B cell (primary cell): ENCODE results near the gene PLD3. TPM values are rescaled to one million over a fixed set of nuclear protein-coding genes. Genes with fewer than 3 reads are reported as not detected.

Source experiments
- ATAC-seq: fragments of 200-7000 bp; cut with Tn5 transposase; one replicate; pipeline ENCODE4 v1.10.0; 2021; ENCODE audit warnings: low read depth, mild to moderate bottlenecking, moderate number of reproducible peaks, moderate library complexity
- CTCF ChIA-PET: fragments of 350-600 bp; sonication (Branson Sonifier 250); formaldehyde crosslinking; loops from one replicate; lab custom pipeline; 2021; ENCODE audit warnings: antibody characterized with exemption, inconsistent platforms; lab: Charles Lee
- POLR2A ChIA-PET: fragments of 350-600 bp; sonication (Branson Sonifier 250); formaldehyde crosslinking; loops from one replicate; lab custom pipeline; 2021; ENCODE audit warnings: antibody characterized with exemption; lab: Charles Lee
- DNase-seq: peaks from one replicate; pipeline ENCODE4 v3.0.0; 2013
- H2AFZ ChIP-seq: 2 replicates; pipeline ENCODE4 v1.6.1; 2012; ENCODE audit warnings: mild to moderate bottlenecking, low read depth, low read length; ENCODE audit not compliant: insufficient read depth, poor library complexity, severe bottlenecking
- H3K27ac ChIP-seq, 2 donors: 1 replicate in 1 of 2; 2 replicates in 1 of 2; pipeline ENCODE4 v1.5.1; 2012 to 2013; ENCODE audit warnings: low read length in 2 of 2, mild to moderate bottlenecking in 2 of 2, moderate library complexity in 1 of 2
- H3K27me3 ChIP-seq, 4 experiments: fragments of 200-600 bp in 1 of 4; sonication (generic) in 1 of 4; replicated peaks in 1 of 4; 1 replicate in 2 of 4; 2 replicates in 2 of 4; pipeline versions ENCODE4 v1.6.1 to v1.7.0; 2013 to 2016; ENCODE audit warnings: low read length in 3 of 4, mild to moderate bottlenecking in 2 of 4, mixed read lengths in 1 of 4, moderate library complexity in 1 of 4; ENCODE audit not compliant: insufficient read depth in 4 of 4, control insufficient read depth in 3 of 4; ENCODE audit errors: control extremely low read depth in 1 of 4
- H3K36me3 ChIP-seq, 2 experiments: replicated peaks in 1 of 2; 1 replicate in 1 of 2; 2 replicates in 1 of 2; pipeline versions ENCODE4 v1.6.1 to v1.7.1; 2013; ENCODE audit warnings: low read length in 1 of 2; ENCODE audit not compliant: insufficient read depth in 2 of 2, control insufficient read depth in 1 of 2; ENCODE audit errors: control extremely low read depth in 1 of 2, extremely low read depth in 1 of 2
- H3K4me1 ChIP-seq, 2 donors: fragments of 200-600 bp in 1 of 2; sonication (generic) in 1 of 2; 1 replicate in 1 of 2; 2 replicates in 1 of 2; pipeline versions ENCODE4 v1.5.1 to v1.6.1; 2013 to 2017; ENCODE audit warnings: low read length in 2 of 2; ENCODE audit not compliant: control insufficient read depth in 2 of 2, insufficient read depth in 2 of 2
- H3K4me2 ChIP-seq: replicated peaks from 2 replicates; pipeline ENCODE3; 2012; ENCODE audit warnings: mild to moderate bottlenecking, low read depth, low read length; ENCODE audit not compliant: poor library complexity, severe bottlenecking
- H3K4me3 ChIP-seq, 5 experiments: fragments of 200-600 bp in 1 of 5; sonication (generic) in 1 of 5; 1 replicate in 3 of 5; 2 replicates in 2 of 5; pipeline versions ENCODE4 v1.5.1 to v1.7.0; 2011 to 2016; ENCODE audit warnings: low read length in 4 of 5, mild to moderate bottlenecking in 4 of 5, low read depth in 2 of 5, control low read depth in 1 of 5, moderate library complexity in 1 of 5; ENCODE audit not compliant: insufficient read depth in 1 of 5; ENCODE audit errors: control extremely low read depth in 1 of 5, extremely low read depth in 1 of 5
- H3K79me2 ChIP-seq: fragments of 200-600 bp; sonication (generic); one replicate; pipeline ENCODE4 v1.6.0; 2016; ENCODE audit warnings: low read length; ENCODE audit not compliant: control insufficient read depth, insufficient read depth
- H3K9ac ChIP-seq: fragments of 200-600 bp; sonication (generic); 2 replicates; pipeline ENCODE4 v1.6.1; 2017; ENCODE audit warnings: mild to moderate bottlenecking, low read length, moderate library complexity
- H3K9me3 ChIP-seq, 3 donors: one replicate each; pipeline versions ENCODE4 v1.6.1 to v1.7.1; 2013; ENCODE audit warnings: low read length in 2 of 3; ENCODE audit not compliant: control insufficient read depth in 2 of 3, insufficient read depth in 1 of 3; ENCODE audit errors: control extremely low read depth in 1 of 3
- H4K20me1 ChIP-seq: 2 replicates; pipeline ENCODE4 v1.6.0; 2012; ENCODE audit warnings: mild to moderate bottlenecking, low read length; ENCODE audit not compliant: insufficient read depth, control insufficient read depth, poor library complexity, severe bottlenecking
- H3K27ac Mint-ChIP-seq: one replicate; pipeline ENCODE4 v1.8.0; 2021; ENCODE audit warnings: mixed read lengths
- H3K27me3 Mint-ChIP-seq: one replicate; pipeline ENCODE4 v1.8.0; 2021; ENCODE audit warnings: mixed read lengths
- H3K4me1 Mint-ChIP-seq: one replicate; pipeline ENCODE4 v1.8.0; 2021; ENCODE audit warnings: mixed read lengths
- H3K4me3 Mint-ChIP-seq: one replicate; pipeline ENCODE4 v1.8.0; 2021; ENCODE audit warnings: mixed read lengths
- H3K9me3 Mint-ChIP-seq: one replicate; pipeline ENCODE4 v1.8.0; 2022; ENCODE audit warnings: mixed read lengths; ENCODE audit not compliant: insufficient read depth
- CTCF ChIP-seq: fragments of 200-600 bp; IDR thresholded peaks from one replicate; pipeline ENCODE4 v1.8.0; 2022; ENCODE audit warnings: antibody characterized with exemption, mild to moderate bottlenecking
- EZH2 ChIP-seq: IDR thresholded peaks from 2 replicates; pipeline ENCODE4 v1.6.1; 2012; ENCODE audit warnings: borderline replicate concordance, low read depth, mild to moderate bottlenecking, moderate library complexity, low read length; ENCODE audit not compliant: insufficient read depth, poor library complexity, severe bottlenecking
- WGBS: methylation state at CpG from one replicate; pipeline ENCODE4 v1.1.5; 2013; ENCODE audit warnings: missing lambda C conversion rate; ENCODE audit not compliant: insufficient coverage; 5-methylcytosine and 5-hydroxymethylcytosine counted together
- intact Hi-C: fragments of 100-400 bp; cut with micrococcal nuclease; formaldehyde crosslinking; loops from one replicate; pipeline ENCODE4 v1.10.0; 2022
- polyA plus RNA-seq: library from polyadenylated mRNA; depleted of rRNA; stranded (reverse); fragments of >200 nt; gene quantifications from 2 replicates; pipeline ENCODE4 v1.2.3, GENCODE V29; 2012
- total RNA-seq, 2 donors: library from RNA; stranded (reverse); fragments of 120-200 nt in 1 of 2; gene quantifications; 1 replicate in 1 of 2; 2 replicates in 1 of 2; pipeline versions ENCODE4 v1.2.3 to v1.2.4, GENCODE V29; 2013 to 2022

PLD3 gene
- total and polyA plus RNA-seq, 2 donors (not counting 1 experiment from before 2014, with no cell fraction given) = 61.7 to 153 TPM

- Histone ChIP-seq H3K27me3 (no peaks in the 10 kb centered on the region), H3K4me1 (no peaks in the 10 kb centered on the region), H3K9me3 (no peaks in the 10 kb centered on the region), H3K27ac (no peak overlapping the region), H3K4me3 (no peak overlapping the region), H3K79me2 (no peaks in the 10 kb centered on the region), H2AFZ (no peak overlapping the region), H3K4me2 (no peak overlapping the region), H3K36me3 (peaks cover 0 to 8% of the 10 kb centered on the region in 2 experiments), H3K9ac (no peak overlapping the region), H4K20me1 (no peaks in the 10 kb centered on the region)
- WGBS = 98% methylated on average over 19 of the region's 25 CpGs
- H3K9me3 Mint-ChIP-seq = no peaks in the 10 kb centered on the region
- TF ChIP-seq CTCF (no peak), EZH2 (no peak)
- intact Hi-C loops = no loop called here
- no peak overlapping the region for H3K27ac Mint-ChIP-seq
- ChIA-PET CTCF (no interaction called here), POLR2A (no interaction called here)
- DNase-seq = no peak
- no peaks in the 10 kb centered on the region for H3K27me3 Mint-ChIP-seq
- ATAC-seq = no peak
- H3K4me1 Mint-ChIP-seq = no peaks in the 10 kb centered on the region
- H3K4me3 Mint-ChIP-seq = no peak overlapping the region
Measured at GRCh38 chr19:40377876-40378385, 29.4 kb downstream of the PLD3 start.

GRCh38 chr19:40378509-40378908, 30.0 kb downstream of the PLD3 start:
- TF ChIP-seq CTCF = no peak
- TF ChIP-seq EZH2 = no peak
- no peak overlapping the region for H3K4me3 ChIP-seq
- no peak overlapping the region for H3K4me3 Mint-ChIP-seq
- H4K20me1 ChIP-seq = no peaks in the 10 kb centered on the region
- H3K27ac Mint-ChIP-seq = no peak overlapping the region
- no peak overlapping the region for H3K4me2 ChIP-seq
- H3K9me3 ChIP-seq = no peaks in the 10 kb centered on the region
- H3K27ac ChIP-seq = no peak overlapping the region
- intact Hi-C loops = no loop called here
- no peaks in the 10 kb centered on the region for H3K27me3 Mint-ChIP-seq
- ATAC-seq (no peak), DNase-seq (no peak)
- H3K9me3 Mint-ChIP-seq = no peaks in the 10 kb centered on the region
- H3K27me3 ChIP-seq = no peaks in the 10 kb centered on the region
- no peaks in the 10 kb centered on the region for H3K4me1 ChIP-seq
- CTCF ChIA-PET = no interaction called here
- H3K79me2 ChIP-seq = no peaks in the 10 kb centered on the region
- no peak overlapping the region for H3K9ac ChIP-seq
- POLR2A ChIA-PET = no interaction called here
- no peak overlapping the region for H2AFZ ChIP-seq
- peaks cover 0 to 8% of the 10 kb centered on the region in 2 experiments for H3K36me3 ChIP-seq
- 91% methylated on average over 2 of the region's 2 CpGs for WGBS
- no peaks in the 10 kb centered on the region for H3K4me1 Mint-ChIP-seq
